ENCODE measurements around the gene CHID1.

Gene CHID1

DNA sequence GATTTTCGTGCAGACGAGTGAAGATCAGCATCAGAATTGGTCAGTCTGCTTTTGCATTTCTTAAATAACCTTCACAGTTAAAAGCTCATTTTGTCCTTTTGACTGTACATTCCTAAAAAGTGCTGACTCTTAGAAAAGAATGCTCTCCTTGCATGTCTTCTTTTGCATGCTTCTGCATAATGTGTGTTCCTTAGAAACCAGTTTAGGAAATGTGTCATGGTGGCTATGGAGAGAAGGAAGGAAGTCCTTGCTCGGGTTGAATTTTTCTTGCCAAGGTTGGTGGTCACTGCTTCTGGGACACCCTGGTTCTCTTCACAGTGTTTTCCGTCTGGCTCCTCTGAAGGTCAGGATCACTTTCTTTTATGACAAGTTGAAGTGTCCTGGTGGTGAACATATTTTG lies 21.8 kb upstream of the CHID1 start:
- DNase-seq: no peak

GRCh38 chr11:931385-931784 lies 20.8 kb upstream of the CHID1 start:
- DNase-seq: no peak

DNA sequence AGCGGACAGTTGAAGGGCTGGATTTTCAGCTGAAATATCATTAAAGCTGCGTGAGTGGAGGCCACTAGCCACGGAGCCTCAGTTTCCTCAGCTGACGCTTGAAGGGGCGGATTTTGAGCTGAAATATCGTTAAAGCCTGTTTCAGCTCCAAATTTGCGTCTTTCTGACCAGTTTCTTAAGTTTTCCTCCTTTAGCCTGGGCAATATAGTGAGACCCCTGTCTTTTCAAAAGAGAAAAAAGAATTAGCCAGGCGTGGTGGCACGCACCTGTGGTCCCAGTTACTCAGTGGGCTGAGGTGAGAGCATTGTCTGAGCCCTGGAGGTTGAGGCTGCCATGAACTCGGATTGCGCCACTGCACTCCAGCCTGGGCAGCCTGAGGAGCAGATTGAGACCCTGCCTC lies 18.8 kb upstream of the CHID1 start:
- DNase-seq: no peak

DNA sequence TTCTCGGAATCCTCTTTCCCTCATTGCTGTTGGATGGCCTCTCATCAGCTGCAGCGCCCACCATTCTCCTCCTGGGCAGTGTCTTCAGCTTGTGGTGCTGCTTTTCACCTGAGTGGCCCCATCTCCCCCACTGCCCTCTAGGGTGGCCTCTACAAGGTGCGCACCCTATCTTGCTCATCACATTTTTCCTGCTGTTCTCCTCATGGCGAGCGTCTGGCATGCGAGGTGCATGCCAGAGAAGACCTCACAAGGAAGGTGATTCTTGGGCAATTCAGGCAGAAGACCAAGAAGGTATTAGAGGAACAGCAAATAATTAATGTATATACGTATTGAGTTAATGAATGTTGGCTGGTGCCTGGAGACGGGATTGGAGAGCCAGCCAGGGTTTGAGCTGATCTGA lies 18.2 kb upstream of the CHID1 start:
- no peak for DNase-seq

DNA sequence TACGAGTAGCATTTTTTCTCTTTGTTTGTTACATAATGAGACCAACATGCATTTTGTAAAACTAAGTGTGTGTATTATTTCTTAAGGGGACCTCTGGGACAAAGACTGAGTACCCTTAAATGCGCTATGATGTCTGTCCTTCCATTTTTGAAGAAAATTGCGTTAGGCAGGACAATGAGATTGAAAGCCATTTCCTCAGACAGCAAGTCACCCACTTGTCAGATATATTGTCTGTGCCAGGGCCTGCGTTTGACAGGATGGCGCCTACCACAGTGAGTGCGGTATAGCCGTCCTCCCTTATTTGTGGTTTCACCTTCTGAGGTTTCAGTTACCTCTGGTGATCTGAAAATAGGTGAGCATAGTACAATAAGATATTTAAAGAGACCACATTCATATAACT lies 17.3 kb upstream of the CHID1 start:
- no peak for DNase-seq

- no peak for DNase-seq
Observed at GRCh38 chr11:926341-926916, 15.8 kb upstream of the CHID1 start.

- DNase-seq: peak; percentile 93 to 97
Observed at GRCh38 chr11:925496-926301, 15.1 kb upstream of the CHID1 start, which contains the start of gene AP2A2. Gene AP2A2 (plus strand): TSS chr11:925870. CDS start chr11:926022, 152 bp downstream.

- DNase-seq: no peak
Observed at GRCh38 chr11:925158-925495, 14.5 kb upstream of the CHID1 start.

DNA sequence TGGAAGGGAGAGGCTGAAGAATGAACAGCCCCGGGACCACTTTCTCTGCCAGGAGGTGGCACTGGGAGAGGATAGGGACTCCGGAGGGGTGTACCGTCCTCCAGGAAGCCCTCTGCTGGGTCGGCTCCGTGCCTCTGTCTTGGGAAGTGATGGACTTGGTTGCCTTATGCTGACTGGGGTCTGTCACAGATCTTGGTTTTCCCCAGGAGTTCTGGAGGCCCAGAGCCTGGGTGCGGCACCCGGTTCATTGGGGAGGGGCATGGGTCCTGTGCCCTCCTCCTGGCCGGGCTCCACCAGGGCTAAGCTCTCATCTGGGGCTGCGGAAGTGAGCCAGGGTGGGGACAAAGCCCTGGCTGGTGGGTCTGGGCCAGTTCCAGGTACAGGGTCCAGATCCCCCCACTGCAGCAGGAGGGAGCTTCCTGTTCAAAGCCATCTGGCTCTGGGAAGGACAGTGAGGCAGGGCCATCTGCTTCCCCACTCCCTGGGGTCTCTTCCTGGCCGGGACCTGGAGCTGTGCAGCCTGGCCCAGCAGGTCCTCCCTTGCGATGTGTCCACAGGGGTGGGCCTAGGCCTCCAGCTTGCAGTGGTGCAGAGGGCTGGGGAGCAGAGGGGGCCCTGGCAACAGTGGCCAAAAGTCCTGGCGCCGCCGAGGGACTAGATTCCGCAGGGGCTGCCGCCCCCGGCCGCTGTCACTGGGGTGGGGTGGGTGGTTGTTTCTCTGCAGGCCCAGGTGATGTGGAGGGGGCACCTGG lies 14.0 kb upstream of the CHID1 start:
- no peak for DNase-seq

- no peak for DNase-seq
Observed at GRCh38 chr11:923691-924405, 13.2 kb upstream of the CHID1 start.

GRCh38 chr11:921921-922678 lies 11.5 kb upstream of the CHID1 start:
- no peak for DNase-seq

DNA sequence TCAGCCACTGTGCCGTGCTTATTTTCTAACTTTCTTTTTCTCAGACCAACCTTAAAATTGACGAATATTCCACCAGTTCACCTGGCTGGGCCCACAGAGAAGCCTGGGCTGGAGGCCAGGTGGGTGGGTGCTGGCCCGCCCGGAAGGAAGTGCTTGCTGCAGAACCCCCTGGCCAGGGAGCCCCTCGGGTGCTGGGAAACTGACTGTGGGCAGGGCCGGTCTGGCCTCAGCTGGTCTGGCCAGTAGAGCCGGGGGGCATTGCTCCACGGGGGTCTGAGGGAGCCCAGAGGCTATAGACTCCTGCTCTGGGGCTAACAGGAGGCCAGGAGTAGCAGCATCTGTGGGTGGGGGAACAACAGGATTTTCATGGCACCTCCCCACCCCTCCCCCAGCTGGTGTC lies 6.8 kb upstream of the CHID1 start:
- no peak for DNase-seq

GRCh38 chr11:914747-915501 lies 4.3 kb upstream of the CHID1 start:
- DNase-seq: no peak

DNA sequence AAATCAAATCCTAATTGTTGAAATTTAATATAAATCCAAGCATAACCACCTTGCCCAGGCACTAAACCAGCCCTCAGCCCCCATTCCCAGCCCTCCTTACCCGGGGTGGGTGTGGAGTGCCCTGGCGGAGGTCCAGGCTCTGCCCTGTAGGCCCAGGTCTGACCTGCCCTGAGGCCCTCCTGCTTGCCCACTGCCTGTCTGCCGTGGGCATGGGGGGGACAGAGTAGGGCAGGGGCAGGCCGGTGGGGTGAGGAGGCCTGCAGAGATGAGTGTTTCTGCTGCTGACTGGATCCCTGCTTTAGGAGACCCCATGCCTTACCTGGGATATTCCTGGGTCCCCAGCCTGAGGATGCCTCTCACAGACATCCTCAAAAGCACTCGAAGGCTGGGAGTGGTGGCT lies 3.6 kb upstream of the CHID1 start:
- DNase-seq: no peak

- no peak for DNase-seq
Observed at GRCh38 chr11:913043-913442, 2.4 kb upstream of the CHID1 start.

GRCh38 chr11:912266-912665 lies 1.7 kb upstream of the CHID1 start:
- no peak for DNase-seq

DNA sequence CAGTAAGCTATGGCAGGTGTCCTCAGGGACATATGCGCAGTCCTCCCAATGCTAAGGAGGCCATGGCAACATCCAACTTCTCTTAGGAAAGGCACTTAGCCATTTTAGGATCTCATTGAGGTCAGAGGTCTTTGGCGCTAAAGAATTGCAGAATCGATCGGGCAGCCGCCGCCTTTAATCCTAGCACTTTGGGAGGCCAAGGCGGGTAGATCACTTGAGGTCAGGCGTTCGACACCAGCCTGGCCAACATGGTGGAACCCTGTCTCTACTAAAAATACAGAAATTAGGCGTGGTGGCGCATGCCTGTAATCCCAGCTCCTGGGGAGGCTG lies 1.2 kb upstream of the CHID1 start:
- no peak for DNase-seq

GRCh38 chr11:911031-911889 lies 650 bp upstream of the CHID1 start:
- peak; percentile 33 to 36 for DNase-seq

DNA sequence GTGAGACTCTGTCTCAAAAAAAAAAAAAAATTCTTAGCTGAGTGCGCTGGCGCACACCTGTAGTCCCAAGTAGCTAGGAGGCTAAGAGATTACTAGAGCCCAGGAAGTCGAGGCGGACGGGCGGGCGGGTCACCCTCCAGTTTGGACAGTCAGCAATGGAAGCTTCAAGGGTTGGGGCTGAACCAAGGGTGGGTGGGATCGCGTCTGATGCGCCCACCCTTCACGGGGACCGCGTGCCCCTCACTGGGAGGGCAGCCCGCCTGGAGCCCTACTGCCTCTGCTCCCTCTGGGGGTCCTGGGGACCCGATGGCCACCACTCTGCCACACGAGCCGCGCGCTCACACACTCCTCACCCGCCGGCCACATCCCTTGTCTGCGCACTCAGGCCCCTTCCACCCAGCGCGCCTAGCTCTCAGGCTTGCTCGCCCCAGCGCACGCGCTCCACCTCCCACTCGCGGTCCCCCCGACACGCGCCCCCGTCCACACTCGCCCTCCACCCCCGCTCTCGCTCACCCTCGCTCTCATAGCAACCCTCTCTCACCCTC lies 494 bp downstream of the CHID1 start:
- DNase-seq: no peak

GRCh38 chr11:909406-909805 lies 1.2 kb downstream of the CHID1 start:
- DNase-seq: no peak

DNA sequence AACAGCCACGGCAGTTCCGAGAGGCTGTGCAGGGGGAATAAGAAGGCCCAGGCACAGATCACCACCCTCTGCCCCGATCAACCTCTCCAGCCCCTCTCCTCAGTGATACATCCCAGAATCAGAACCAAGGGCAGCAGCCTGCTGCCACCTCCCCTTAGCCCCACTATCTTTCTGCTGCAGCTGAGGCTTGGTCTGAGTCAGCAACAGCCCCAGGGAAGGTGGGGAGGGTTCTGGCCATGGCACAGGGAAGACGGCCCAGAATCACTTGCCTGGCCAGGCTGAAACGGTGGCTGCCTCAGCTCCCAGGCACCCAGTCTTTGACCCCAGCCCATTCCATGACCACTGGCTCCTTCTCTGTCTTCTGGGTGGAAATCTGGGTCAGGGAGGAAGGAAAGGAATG lies 2.3 kb downstream of the CHID1 start:
- DNase-seq: no peak
